SKM-1 (cell line): Measurements from ENCODE around the gene GRIK2.

Experiments used
- DNase-seq: peaks from one replicate; lab custom pipeline; 2025; ENCODE audit not compliant: unreplicated experiment; lab: John Stamatoyannopoulos, UW

The GRIK2 gene

GRCh38 chr6:101853231-101854085 is 459.9 kb downstream of the GRIK2 start:
- no peak for DNase-seq

GRCh38 chr6:101876431-101876830 is 482.9 kb downstream of the GRIK2 start:
- DNase-seq, result no peak

- DNase-seq, result no peak
Observed at GRCh38 chr6:101878554-101879276, 485.2 kb downstream of the GRIK2 start.

- DNase-seq, result no peak
Observed at GRCh38 chr6:101879782-101880181, 486.3 kb downstream of the GRIK2 start.

GRCh38 chr6:101883505-101883904 is 490.0 kb downstream of the GRIK2 start:
- no peak for DNase-seq

GRCh38 chr6:101887532-101887931 is 494.0 kb downstream of the GRIK2 start:
- no peak for DNase-seq

- no peak for DNase-seq
Observed at GRCh38 chr6:101907356-101908217, 514.1 kb downstream of the GRIK2 start.

- DNase-seq, result no peak
Observed at GRCh38 chr6:101909366-101909765, 515.9 kb downstream of the GRIK2 start.

- no peak for DNase-seq
Observed at GRCh38 chr6:101912311-101912710, 518.8 kb downstream of the GRIK2 start.

- no peak for DNase-seq
Observed at GRCh38 chr6:101918471-101918870, 525.0 kb downstream of the GRIK2 start.

- no peak for DNase-seq
Observed at GRCh38 chr6:101921829-101922450, 528.4 kb downstream of the GRIK2 start.

- no peak for DNase-seq
Observed at GRCh38 chr6:101926149-101926925, 532.8 kb downstream of the GRIK2 start.

- DNase-seq, result no peak
Observed at GRCh38 chr6:101931766-101932165, 538.3 kb downstream of the GRIK2 start.

- no peak for DNase-seq
Observed at GRCh38 chr6:101932704-101933103, 539.2 kb downstream of the GRIK2 start.

- no peak for DNase-seq
Observed at GRCh38 chr6:101935732-101936131, 542.2 kb downstream of the GRIK2 start.

GRCh38 chr6:101936516-101936915 is 543.0 kb downstream of the GRIK2 start:
- DNase-seq, result no peak

GRCh38 chr6:101937108-101937507 is 543.6 kb downstream of the GRIK2 start:
- DNase-seq, result no peak

- DNase-seq, result no peak
Observed at GRCh38 chr6:101940391-101940790, 546.9 kb downstream of the GRIK2 start.

- DNase-seq, result no peak
Observed at GRCh38 chr6:101956961-101957360, 563.5 kb downstream of the GRIK2 start.

GRCh38 chr6:101961357-101961756 is 567.8 kb downstream of the GRIK2 start:
- DNase-seq, result no peak
